A673 (cell line): Measurements from ENCODE around the gene CDK14. TPM values are rescaled to one million over a fixed set of nuclear protein-coding genes. Genes with fewer than 3 reads are reported as not detected.
A peak's percentile ranks its signal among the peaks of the same experiment; 100 is the strongest.

Source experiments
- BruUV-seq: library from RNA; stranded (reverse); fragments of 400-500 nt; replicated peaks from 2 replicates; lab custom pipeline; 2021; lab: Mats Ljungman, UMichigan
- CTCF ChIA-PET: fragments of 300-600 bp; sonication (Branson Sonifier 250); formaldehyde crosslinking; loops from one replicate; lab custom pipeline; 2022; ENCODE audit warnings: antibody characterized with exemption; lab: Charles Lee
- POLR2A ChIA-PET: fragments of 300-600 bp; sonication (Branson Sonifier 250); formaldehyde crosslinking; loops from one replicate; lab custom pipeline; 2022; ENCODE audit warnings: antibody characterized with exemption; ENCODE audit not compliant: low non-redundant PET; lab: Charles Lee
- DNase-seq: peaks from one replicate; pipeline ENCODE4 v3.0.0-alpha.2; 2015; ENCODE audit warnings: low spot score
- H3K27ac ChIP-seq: fragments of 200-600 bp; sonication (generic); 2 replicates; pipeline ENCODE4 v1.5.1; 2016; ENCODE audit warnings: mixed run types, low read depth, mild to moderate bottlenecking, mixed read lengths, antibody characterized with exemption, low read length; ENCODE audit not compliant: poor library complexity, severe bottlenecking
- H3K27me3 ChIP-seq: fragments of 200-600 bp; sonication (generic); replicated peaks from 2 replicates; pipeline ENCODE4 v1.6.1; 2017; ENCODE audit warnings: mixed run types, low read depth, mild to moderate bottlenecking, mixed read lengths, antibody characterized with exemption, low read length; ENCODE audit not compliant: insufficient read depth, poor library complexity
- H3K36me3 ChIP-seq: fragments of 200-600 bp; sonication (generic); 2 replicates; pipeline ENCODE4 v1.6.1; 2016; ENCODE audit warnings: mixed run types, mild to moderate bottlenecking, mixed read lengths, antibody characterized with exemption, low read length; ENCODE audit not compliant: insufficient read depth, poor library complexity, severe bottlenecking
- H3K4me1 ChIP-seq: fragments of 200-600 bp; sonication (generic); 2 replicates; pipeline ENCODE4 v1.6.1; 2017; ENCODE audit warnings: mixed run types, mild to moderate bottlenecking, mixed read lengths, antibody characterized with exemption, low read length; ENCODE audit not compliant: insufficient read depth, poor library complexity, severe bottlenecking
- H3K4me3 ChIP-seq: fragments of 200-600 bp; sonication (generic); 2 replicates; pipeline ENCODE4 v1.5.1; 2016; ENCODE audit warnings: low read depth, mixed run types, mild to moderate bottlenecking, mixed read lengths, low read length; ENCODE audit not compliant: poor library complexity, severe bottlenecking
- H3K9me3 ChIP-seq: fragments of 200-600 bp; sonication (generic); 2 replicates; pipeline ENCODE4 v1.6.1; 2016; ENCODE audit warnings: mixed run types, low read depth, mild to moderate bottlenecking, mixed read lengths, antibody characterized with exemption, low read length; ENCODE audit not compliant: poor library complexity, severe bottlenecking
- CTCF ChIP-seq: fragments of 300-800, 200-600 bp; sonication (generic); conservative IDR thresholded peaks from 2 replicates; pipeline ENCODE4 v1.5.1; 2017; ENCODE audit warnings: low read depth, mild to moderate bottlenecking, antibody characterized with exemption, low read length, moderate library complexity, mixed read lengths
- EZH2 ChIP-seq: fragments of 200-600 bp; sonication (generic); IDR thresholded peaks from 2 replicates; pipeline ENCODE4 v1.6.1; 2017; ENCODE audit warnings: borderline replicate concordance, low read depth, mild to moderate bottlenecking, mixed read lengths, antibody characterized with exemption, low read length; ENCODE audit not compliant: poor library complexity, severe bottlenecking
- intact Hi-C: fragments of 100-400 bp; cut with micrococcal nuclease; formaldehyde crosslinking; loops from one replicate; pipeline ENCODE4 v1.10.0; 2022; ENCODE audit not compliant: unreplicated experiment
- total RNA-seq: library from RNA; stranded (reverse); gene quantifications from 2 replicates; pipeline ENCODE4 v1.2.3, GENCODE V29; 2021

Gene CDK14
- total RNA-seq, 1 experiment from 2014 or later: 128 TPM

- peak overlapping the region; percentile 4 for H3K4me3 ChIP-seq
- POLR2A ChIA-PET: no interaction called here
- intact Hi-C loops: loop anchor here (5.0 to 10.0 kb wide), 3 partner anchors 143 to 487 kb away; partner anchors contain the start of gene STEAP1
- no peaks in the 10 kb centered on the region for H3K27me3 ChIP-seq
- no peaks in the 10 kb centered on the region for H3K9me3 ChIP-seq
- no peaks in the 10 kb centered on the region for H3K36me3 ChIP-seq
- DNase-seq: peak; percentile 86
- no TSS peak for BruUV-seq
- CTCF ChIA-PET: interaction anchor here (0.9 kb wide), 1 partner anchor 145 kb away, joined by 4 read pairs; no protein-coding TSS in a partner anchor
- no peak for TF ChIP-seq CTCF
- TF ChIP-seq EZH2: no peak
- no peak overlapping the region for H3K27ac ChIP-seq
- H3K4me1 ChIP-seq: peaks cover 55% of the 10 kb centered on the region
Observed at GRCh38 chr7:90599892-90600555, 3.9 kb downstream of the CDK14 start.

GRCh38 chr7:90602303-90602702 lies 6.2 kb downstream of the CDK14 start:
- Histone ChIP-seq H3K4me1 (peaks cover 60% of the 10 kb centered on the region), H3K36me3 (peaks cover 7% of the 10 kb centered on the region), H3K9me3 (no peaks in the 10 kb centered on the region), H3K27ac (no peak overlapping the region), H3K27me3 (no peaks in the 10 kb centered on the region), H3K4me3 (no peak overlapping the region)
- TF ChIP-seq CTCF (no peak), EZH2 (no peak)
- DNase-seq: no peak
- ChIA-PET POLR2A (interaction anchor here (0.6 kb wide), 1 partner anchor 330 kb away, joined by 4 read pairs; no protein-coding TSS in a partner anchor), CTCF (no interaction called here)
- BruUV-seq: no TSS peak
- intact Hi-C loops: no loop called here

- Histone ChIP-seq H3K4me3 (no peak overlapping the region), H3K36me3 (peaks cover 7% of the 10 kb centered on the region), H3K4me1 (peaks cover 63% of the 10 kb centered on the region), H3K27me3 (no peaks in the 10 kb centered on the region), H3K27ac (no peak overlapping the region), H3K9me3 (no peaks in the 10 kb centered on the region)
- ChIA-PET CTCF (no interaction called here), POLR2A (no interaction called here)
- DNase-seq: no peak
- TF ChIP-seq CTCF: no peak
- no peak for TF ChIP-seq EZH2
- BruUV-seq: no TSS peak
- intact Hi-C loops: no loop called here
Observed at GRCh38 chr7:90603346-90603745, 7.2 kb downstream of the CDK14 start.
